ENCODE results near the gene KLHL29.

Gene KLHL29

DNA sequence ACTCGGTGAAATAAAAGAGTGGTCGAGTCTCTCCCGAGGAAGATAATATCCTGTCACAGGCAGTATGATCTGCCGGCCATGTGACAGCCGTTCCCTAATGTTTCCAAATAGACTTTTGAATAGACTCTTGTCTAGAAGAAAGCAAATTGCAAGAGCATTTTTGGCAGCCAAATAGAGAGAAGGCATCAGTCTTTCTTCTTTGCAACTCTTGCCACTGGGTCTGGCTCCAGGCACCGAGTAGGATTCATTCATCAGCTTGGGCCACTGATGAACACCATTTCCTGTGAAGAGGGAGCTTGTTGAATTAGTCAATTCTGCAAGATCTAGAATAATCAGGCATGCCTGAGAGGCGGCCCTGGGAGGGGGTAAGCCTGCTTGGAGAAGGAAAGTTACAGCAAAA, 165.6 kb downstream of the KLHL29 start:
- CTCF ChIA-PET, result no interaction called here

DNA sequence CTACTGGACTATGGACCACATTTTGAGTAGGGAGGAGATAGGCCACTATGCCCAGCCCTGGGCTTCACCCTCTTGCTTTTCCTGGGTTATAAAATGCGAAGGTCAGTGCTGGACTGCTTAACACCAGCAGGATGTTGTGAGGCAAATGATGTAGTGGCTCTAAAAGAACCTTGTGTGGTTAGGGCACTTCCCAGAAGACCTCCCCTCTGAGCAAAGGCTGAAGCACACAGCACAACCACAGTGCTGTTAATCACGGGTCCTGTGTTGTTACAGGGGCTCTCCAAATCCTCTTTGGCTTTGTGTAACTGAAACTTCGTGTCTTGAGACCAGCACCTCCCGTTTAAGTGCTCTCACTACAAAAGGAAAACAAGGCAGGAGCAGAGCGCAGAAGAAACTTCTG, 166.9 kb downstream of the KLHL29 start:
- POLR2A ChIA-PET (ENCODE audit: low non-redundant PET), result no interaction called here
- CTCF ChIA-PET, result no interaction called here
- no peak for DNase-seq (ENCODE audit: low spot score)
- TF ChIP-seq CTCF (conservative IDR thresholded peaks at IDR 0.05; ENCODE audit: low read depth), result no peak
- no peak overlapping the region for H3K27ac ChIP-seq

More for the DNA sequence above, 165.6 kb downstream of the KLHL29 start:
- H3K27ac ChIP-seq, result no peak overlapping the region
- POLR2A ChIA-PET (ENCODE audit: low non-redundant PET), result no interaction called here
- no peak for DNase-seq (ENCODE audit: low spot score)
- TF ChIP-seq CTCF (conservative IDR thresholded peaks at IDR 0.05; ENCODE audit: low read depth), result no peak

- ChIA-PET POLR2A (ENCODE audit: low non-redundant PET) (no interaction called here), CTCF (no interaction called here)
- no peak for TF ChIP-seq CTCF (conservative IDR thresholded peaks at IDR 0.05; ENCODE audit: low read depth)
Measured at GRCh38 chr2:23553561-23553960, 168.6 kb downstream of the KLHL29 start.

DNA sequence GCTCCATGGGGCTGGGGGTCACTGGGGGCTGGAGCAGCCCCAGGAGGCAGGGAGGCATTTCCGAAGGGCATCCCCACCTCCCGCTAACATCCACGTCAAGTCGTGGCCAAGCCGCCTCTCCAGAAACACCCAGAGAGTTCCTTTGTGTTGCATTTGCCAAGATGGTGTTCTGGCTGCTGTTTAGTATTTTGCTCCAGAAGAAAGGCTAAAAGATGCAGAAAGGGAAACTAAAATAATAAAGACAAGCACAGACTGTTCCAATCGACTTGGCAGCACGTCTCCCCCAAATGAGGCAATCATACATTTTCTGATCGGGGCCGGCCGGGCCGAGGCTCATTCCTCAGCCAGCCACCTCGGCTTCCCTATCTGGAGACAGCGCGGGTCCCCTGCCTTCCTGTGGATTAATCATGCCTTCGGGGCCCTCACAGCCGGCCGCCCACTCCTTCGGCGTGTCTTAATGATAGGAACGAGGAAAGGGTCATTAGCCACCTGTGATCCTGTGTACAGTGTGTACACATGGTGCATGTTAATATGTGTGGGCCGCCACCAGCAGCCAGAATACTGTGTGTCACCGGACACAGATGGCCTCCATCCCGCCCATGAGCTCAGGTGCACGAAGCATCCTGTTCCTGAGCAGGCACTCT, 169.2 kb downstream of the KLHL29 start:
- POLR2A ChIA-PET (ENCODE audit: low non-redundant PET), result no interaction called here
- CTCF ChIA-PET, result no interaction called here
- DNase-seq (ENCODE audit: low spot score), result no peak
- TF ChIP-seq CTCF (conservative IDR thresholded peaks at IDR 0.05; ENCODE audit: low read depth), result no peak
- H3K27ac ChIP-seq, result no peak overlapping the region

More at GRCh38 chr2:23553561-23553960, 168.6 kb downstream of the KLHL29 start:
- H3K27ac ChIP-seq, result no peak overlapping the region
- no peak for DNase-seq (ENCODE audit: low spot score)

DNA sequence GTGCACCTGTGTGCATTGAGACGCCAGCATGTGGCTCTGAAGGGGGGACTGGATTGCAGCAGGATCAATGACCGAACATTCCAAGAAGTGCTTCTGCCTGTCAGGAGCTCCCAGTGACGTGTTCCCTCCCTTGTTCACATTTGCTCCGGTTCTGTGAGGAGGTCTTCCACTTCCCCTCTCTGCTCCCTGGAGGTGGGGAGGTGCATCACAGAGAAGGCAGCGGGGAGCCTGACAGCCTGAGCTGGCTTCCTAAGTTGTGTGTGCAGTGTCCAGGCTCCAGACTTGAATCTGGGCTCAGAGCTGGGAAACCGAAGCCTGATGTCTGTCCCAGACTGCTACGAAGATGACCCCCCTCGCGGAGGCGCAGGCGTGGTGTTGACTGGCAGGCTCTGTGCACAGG, 171.0 kb downstream of the KLHL29 start:
- CTCF ChIA-PET, result no interaction called here
- H3K27ac ChIP-seq, result no peak overlapping the region
- no peak for TF ChIP-seq CTCF (conservative IDR thresholded peaks at IDR 0.05; ENCODE audit: low read depth)
- DNase-seq (ENCODE audit: low spot score), result no peak
- POLR2A ChIA-PET (ENCODE audit: low non-redundant PET), result no interaction called here

- TF ChIP-seq CTCF (conservative IDR thresholded peaks at IDR 0.05; ENCODE audit: low read depth), result no peak
- DNase-seq (ENCODE audit: low spot score), result no peak
- no peak overlapping the region for H3K27ac ChIP-seq
- ChIA-PET CTCF (no interaction called here), POLR2A (ENCODE audit: low non-redundant PET) (no interaction called here)
Measured at GRCh38 chr2:23556929-23557328, 171.9 kb downstream of the KLHL29 start.

DNA sequence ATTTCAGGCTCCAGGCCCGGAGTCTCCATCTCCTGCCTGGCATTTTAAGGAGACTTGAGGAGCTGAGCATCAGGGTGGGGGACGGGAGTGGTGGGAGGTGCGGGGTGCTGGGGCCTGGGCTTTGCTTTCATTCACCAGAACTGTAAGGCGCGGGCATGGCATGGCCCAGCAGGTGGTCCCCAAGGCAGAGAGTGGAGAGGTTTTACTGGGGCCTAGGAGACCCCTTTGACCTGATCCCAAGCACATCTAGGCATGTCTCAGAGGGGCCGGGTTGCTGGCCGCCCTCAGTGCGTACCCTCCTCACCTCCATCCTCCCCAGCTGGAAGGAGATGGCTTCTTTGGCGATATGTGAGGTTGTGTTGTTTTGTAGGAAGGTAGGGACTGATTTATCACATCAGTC, 172.5 kb downstream of the KLHL29 start:
- ChIA-PET CTCF (no interaction called here), POLR2A (ENCODE audit: low non-redundant PET) (no interaction called here)
- TF ChIP-seq CTCF (conservative IDR thresholded peaks at IDR 0.05; ENCODE audit: low read depth), result no peak
- no peak overlapping the region for H3K27ac ChIP-seq
- no peak for DNase-seq (ENCODE audit: low spot score)

Data from RWPE1 (cell line).